GM18907 (cell line): ENCODE results near the gene NUP88.

Source experiments
- ATAC-seq: cut with Tn5 transposase; IDR thresholded peaks from one replicate; pipeline ENCODE4 v1.9.1; 2021; ENCODE audit warnings: mild to moderate bottlenecking, moderate library complexity; ENCODE audit not compliant: unreplicated experiment

The NUP88 gene

DNA sequence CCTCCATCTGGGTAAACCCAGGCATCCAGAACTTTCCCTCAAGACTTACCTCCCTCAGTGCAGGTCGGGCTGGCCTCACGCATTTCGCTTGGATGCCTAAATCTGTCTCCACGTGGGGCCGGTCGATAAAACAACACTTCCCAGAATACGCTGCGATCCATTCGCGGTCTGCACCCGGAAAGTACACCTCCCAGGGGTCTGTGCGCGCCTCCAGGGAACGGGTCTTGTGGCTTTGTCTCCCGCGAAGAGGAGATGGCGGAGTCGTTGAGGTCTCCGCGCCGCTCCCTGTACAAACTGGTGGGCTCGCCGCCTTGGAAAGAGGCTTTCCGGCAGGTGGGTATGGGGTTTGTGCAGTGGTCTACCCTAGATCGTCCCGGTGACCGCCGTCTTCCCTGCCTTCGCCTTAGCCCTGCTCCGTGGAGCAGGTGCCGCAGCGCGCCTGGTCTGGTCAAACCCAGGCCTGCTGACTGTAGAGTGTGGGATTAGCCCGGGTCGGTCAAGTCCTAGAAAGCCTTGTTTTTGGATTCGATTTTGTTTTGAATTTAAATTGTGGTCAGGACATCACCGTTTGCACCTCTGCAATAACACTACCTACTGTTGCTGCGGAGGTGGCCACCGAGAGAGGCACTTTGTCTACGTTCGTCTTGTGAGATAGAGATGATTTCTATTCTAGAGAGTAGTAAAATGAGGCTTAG, 644 bp upstream of the NUP88 start, which contains the start of gene RPAIN:
Gene RPAIN (plus strand): TSS at position 224 of the 695 bp plus-strand sequence. CDS start 29 bp downstream, at position 253.
- ATAC-seq, result peak; percentile 67

DNA sequence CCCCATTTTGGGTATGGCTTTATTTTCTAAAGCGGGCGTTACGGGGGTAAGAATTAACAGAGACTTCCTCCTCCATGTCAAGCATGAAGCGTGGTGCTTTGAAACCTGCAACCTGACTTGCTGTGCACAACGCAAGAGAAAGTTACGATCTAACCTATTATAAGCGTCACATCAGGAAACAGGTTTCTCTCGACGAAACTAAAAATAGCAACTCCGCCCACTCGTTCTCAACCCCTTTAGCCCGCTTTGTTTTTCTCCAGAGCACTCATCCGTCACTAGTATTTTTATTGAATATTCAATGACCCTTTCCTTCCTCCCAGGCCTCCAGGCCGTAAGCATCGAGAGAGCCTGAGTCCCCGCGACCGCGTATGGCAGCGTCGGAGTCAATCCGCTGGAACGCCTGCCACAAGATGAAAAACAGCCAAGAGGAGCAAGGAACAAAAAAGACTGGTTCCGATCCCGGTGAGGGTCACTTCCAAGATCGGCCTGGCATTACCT, 555 bp downstream of the NUP88 start:
- ATAC-seq, result peak; percentile 28

DNA sequence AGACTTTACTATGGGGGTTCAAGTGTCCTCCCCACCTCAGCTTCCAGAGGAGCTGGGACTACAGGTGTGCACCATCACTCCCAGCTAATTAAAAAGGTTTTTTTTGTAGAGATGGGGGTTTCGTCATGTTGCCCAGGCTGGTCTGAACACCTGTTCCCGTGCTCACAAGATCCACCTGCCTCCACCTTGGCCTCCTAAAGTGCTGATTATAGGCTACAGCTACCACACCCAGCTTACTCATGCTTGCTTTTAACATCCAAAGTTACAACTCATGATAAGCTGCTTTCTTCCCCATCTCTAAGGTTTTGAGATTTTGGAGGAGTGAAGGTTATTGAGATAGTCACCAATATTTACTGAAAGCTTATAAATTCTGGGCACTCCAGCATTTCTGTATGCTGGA, 2.6 kb downstream of the NUP88 start:
- ATAC-seq, result no peak

DNA sequence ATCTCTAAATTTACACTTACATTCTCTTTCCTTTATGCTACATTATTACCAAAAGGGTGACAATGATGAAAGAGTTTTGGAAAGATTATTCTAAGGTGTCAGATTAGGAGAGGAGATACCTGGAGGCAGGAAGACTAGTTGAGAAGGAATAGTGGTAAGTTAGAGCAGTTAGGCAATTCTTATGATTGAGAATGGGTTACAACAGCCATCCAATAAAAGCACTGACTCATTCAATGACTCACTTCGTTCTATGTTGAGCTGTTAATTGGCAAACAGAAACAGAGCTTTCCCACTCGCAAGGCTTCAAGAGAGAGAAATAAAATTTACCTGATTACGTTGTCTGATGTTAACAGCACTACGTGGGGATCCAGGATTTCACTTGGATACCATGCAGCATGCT, 5.8 kb downstream of the NUP88 start:
- no peak for ATAC-seq

DNA sequence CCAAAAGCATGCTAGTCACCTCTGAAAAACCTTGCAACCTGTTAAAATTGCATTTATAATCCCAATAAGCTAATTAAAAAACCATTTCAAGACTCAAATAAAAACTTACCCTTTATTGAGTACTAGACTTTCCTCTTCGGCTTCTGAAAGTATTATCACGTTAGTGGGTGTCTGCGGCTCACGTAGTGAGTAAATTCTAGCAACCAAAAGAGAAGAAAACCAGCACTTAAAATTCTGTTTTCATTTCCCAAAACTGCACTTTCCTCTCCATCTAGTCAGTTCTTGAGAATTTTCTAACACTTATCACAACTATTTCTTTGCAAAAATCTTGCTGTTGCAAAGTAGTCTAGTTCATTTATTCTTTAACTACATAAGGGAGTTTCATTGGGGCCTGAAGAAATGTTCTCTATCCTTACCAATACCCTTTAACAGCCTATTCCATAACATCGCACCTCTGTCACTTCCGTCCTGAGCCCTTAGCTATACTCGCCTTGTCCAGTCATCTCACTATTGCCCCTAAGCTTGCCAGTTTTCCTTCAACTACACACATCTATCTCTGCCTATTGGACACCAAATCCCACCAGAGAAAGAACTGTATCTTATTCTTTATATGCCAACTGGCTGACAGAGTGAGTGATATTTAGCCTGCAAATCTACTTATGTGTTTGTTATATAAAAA, 8.7 kb downstream of the NUP88 start:
- no peak for ATAC-seq

DNA sequence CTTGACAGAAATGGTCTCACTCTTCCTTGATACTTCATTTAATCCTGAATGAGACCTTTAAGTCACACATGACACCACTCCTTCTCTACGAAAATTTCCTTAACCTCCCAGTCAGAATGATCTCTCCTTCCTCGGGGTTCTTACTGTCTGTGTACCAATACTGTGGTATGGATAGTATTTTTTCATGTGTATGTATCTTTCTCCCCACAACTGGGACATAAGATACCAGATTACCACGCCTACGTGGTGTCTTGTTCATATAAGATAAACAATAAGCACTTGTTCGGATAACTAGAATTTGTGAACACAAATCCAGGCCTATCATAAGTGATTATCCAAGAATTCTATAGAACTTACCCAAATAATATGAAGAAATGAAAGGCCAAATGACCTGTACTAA, 11.3 kb downstream of the NUP88 start:
- ATAC-seq, result no peak

DNA sequence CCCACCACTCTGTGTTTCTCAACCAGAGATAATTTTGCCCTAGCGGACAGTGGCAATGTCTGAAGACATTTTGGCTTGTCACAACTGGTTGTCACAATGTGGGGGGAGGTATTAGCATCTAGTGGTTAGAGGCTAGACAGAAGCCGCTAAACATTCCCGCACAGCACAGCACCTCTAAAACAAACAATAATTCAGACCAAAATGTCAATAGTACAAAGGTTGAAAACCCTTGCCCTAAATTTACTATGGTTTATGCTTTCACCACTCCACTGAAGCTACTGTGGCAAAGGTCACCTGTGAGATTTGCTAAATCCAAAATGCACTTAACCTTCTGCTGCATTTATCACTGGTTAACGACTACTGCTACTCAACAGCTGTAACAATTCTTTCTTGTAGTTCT, 14.1 kb downstream of the NUP88 start:
- no peak for ATAC-seq

DNA sequence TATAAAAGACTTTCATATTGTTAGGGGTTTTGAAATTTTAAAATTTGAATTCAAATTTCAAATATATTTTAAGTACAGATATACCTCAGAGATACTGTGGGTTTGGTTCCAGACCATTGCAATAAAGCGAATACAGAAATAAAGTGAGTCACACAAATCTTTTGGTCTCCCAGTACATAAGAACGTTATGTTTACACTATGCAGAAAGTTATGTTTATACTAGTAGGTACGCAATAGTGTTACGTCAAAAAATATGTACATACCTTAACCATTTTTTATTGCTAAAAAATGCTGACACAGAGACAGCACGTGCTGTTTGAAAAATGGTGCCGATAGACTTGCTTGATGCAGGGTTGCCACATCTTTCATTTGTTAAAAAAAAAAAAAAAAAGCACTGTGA, 19.7 kb downstream of the NUP88 start:
- ATAC-seq, result no peak

DNA sequence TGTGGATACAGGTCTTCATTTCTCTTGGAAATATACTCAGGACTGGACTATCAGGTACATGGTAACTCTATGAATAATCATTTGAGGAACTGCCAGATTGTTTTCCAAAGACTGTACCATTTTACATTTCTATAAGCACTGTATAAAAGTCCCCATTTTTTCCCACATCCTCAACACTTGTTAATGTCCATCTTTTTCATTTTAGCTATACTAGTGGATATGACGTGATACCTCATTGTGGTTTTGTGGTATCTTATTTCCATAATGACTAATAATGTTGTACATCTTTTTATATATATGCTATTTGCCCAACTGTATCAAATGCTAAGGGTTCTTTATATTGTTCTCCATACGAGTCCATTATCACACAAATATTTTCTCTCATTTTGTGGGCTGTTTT, 22.9 kb downstream of the NUP88 start:
- no peak for ATAC-seq

DNA sequence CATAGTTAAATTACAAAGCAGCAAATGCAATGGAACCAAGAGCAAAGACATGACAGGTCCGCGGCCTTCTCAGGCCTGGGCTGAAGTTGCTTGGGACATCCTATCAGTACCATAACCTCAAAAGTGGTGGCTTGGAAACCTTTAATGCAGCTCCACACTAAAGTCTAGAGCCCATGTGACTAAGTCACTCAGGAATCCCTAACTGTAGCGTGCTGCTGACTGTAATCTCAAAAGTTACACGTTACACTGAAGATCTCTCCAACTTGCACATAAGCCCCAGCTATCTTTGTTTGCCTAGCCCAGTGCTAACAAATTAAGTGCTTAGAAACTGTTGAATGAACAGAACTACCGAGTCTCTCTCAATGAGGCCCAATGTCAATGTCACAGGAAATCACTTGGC, 27.8 kb downstream of the NUP88 start:
- ATAC-seq, result no peak

DNA sequence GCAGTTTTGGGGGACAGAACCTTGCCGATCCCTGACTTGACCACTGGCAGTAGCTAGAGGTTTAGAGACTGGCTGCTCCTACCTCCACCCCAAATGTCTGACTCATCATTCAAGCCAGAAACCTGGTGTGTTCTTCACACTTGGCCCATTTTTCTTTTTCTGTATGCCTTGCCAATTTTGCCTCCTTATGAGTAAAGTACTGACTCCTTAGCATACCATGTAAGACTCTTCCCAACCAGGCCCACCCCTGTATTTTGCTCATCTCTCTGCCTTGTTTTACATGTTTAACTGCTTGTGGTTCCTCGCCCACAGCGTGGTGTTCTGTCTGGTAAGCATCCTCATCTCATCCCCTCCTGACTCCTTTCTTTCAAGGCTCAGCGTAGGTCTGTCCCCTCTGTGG, 37.9 kb downstream of the NUP88 start:
- ATAC-seq, result no peak

DNA sequence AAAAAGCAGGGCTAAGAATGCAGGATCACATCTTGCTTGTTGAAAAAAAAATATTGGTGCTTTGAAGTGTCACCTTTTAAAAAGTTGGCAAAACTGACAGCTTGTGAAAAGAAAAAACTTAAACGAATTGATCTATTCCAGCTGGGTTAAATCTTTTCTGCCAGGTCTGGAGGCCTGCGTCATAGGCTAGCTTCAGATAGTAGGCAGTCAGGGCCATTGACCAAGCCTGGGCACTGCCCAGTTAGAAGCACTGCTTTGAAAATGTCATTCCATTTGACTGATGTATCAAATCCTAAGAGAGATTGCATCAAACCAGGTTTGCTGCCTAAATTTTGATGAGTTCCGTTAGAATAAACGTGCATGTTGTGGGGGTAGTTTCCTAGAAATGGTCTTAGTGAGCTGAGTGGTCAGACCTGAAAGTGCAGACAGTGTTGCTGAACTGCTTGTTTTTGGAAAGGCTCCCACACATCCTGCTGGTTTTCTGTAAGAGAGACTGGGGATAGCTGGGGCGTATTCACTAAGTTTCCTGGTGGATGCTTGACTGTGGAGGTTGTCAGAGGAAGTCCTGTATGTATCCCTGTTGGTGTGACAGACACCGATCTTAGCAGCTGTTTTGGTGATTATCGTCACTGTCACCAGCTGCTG, 38.8 kb downstream of the NUP88 start:
- no peak for ATAC-seq

DNA sequence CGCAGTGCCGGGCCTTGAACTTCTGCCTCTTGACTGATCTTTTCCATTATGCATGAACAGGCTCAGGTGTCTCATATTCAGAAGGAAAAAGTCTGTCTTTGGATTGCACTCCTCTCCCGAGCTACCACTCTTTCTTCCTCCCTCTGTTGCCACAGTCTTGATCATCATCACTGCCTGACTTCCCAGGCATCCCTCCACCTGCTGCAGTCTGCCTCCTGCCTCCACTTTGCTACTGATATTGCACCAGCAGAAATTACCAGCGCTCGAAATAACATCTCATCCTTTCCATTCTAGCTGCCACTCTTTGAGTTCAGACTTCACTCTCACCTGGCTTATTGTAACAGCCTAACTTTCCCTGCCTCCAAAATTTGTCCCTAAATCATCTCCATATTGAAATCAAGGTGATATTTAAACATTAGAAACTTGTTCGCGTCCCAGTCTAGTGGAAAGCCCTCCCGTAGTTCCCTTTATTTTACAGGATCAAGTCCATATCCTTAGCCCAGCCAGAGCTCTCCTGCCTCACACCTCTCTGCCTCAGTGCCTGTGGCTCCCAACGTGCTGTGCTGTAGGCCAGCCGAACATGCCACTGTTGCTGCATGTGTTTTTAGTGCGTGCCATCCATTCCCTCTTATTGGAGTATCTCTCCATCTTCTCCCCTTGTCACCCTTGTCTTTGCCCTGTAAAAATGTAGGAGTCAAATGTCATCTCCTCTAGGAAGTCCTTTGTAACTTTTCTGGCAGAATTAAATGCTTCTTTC, 39.9 kb downstream of the NUP88 start:
- ATAC-seq, result no peak

DNA sequence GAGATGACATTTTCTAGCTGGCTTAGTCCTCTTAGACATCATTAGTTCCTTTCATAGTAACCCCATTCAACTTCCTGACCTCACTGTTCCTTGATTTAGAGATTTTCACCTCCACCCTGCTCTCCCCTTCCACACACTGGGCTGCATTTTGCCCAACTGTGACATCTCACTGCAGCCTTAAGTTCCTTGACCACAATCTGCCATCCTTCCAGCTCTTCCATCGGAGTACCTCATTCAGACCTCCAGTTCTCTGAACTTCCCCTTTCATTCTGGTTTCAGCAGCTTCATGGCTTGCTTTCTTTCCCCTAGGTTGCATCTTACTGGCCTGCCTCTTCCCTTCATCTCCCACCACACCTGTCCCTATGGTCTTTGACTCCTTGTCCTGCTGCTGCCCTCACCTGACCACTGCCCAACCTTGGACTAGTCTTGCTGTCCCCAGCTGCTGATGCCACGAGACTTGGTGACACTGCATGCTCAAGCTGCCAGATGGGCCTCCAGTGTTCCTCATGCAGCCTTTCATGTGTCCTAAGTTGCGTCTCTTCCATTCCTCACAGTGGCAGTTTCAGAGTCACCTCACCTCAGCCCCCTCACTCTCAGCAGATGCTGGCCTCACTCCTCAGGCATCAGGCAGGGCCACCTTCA, 40.8 kb downstream of the NUP88 start:
- ATAC-seq, result no peak

DNA sequence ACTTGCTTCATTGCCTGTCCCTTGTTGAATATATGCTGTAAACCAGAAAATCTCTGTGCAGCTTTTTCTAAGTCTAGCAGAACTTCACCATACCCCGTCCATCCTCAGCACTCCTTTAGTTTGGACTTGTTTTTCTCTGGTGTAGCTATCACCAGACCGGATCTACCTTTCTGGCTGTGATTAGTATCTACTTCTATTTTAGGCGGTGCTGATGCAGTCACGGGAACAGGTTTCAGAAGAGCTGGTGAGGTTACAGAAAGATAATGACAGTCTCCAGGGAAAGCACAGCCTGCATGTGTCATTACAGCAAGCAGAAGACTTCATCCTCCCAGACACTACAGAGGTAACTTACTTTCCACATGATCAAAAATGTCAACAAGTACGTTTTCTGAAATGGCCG, 46.4 kb downstream of the NUP88 start:
- peak; percentile 56 for ATAC-seq

DNA sequence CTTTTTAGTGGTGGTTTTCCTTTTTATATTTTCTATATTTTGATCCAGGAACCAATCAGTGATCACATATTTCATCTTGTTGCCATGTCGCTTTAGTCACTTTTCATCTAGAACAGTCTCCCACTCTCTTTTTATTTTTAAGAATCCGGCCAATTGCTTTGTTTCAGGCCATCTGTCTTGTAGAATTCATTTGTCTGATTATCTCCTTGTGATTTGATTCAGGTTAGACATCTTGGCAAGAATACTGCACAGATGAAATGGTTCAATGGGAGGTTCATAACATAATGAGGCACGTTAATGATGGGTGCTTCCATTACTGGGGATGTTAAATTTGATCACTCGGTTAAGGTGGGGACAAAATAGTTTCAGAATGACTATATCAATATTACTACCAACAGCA, 49.1 kb downstream of the NUP88 start:
- no peak for ATAC-seq

DNA sequence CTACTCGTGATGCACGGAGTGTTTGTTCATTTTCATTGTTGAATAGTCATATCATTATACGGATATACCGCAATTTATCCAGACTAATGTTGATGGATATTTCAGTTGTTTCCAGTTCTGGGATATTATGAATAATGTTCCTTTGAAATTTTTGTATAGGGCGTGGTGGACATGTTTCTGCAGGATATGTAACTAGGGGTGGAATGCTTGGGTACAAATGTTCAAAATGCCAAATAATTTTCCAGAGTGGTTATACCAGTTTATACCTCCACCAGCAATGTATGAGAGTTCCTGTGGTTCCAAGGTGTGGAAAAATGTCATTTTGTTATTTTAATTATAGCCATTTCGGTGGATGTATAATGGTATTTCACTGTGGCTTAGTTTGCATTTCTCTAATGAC, 53.6 kb downstream of the NUP88 start:
- ATAC-seq, result no peak

DNA sequence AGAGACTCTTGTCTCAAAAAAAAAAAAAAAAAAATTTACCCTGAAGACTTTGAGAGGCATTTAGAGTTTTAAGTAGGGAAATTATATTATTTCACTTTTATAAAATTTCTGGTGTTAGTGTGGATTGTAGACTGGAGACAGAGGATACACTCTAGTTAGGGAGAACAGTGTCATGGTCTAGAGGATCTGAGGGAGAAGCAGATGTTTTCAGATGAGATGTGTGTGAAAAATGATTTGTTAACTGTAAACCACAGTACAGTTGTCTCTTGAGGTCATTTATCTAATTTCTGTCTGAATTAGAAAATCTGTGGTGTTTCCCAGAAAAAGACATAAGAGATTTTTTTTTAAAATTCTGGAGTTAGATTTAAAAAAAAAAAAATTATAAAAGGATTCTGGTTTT, 54.8 kb downstream of the NUP88 start:
- no peak for ATAC-seq

DNA sequence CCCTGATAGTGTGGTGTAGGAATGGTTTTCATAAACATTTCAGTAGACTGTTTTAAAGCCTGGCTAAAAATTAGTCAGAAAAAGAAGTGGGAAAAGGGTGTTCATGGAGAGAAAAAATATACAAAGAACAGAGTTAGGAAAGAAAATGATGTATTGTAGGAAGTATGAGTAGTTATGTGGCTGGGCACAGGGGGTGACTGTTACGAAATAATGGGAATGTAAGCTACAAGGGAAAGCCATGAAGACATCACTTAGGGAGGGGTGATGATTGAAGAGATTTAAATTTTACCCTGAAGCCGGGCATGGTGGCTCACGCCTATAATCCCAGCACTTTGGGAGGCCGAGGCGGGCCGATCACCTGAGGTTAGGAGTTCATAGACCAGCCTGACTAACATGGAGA, 55.3 kb downstream of the NUP88 start:
- no peak for ATAC-seq

DNA sequence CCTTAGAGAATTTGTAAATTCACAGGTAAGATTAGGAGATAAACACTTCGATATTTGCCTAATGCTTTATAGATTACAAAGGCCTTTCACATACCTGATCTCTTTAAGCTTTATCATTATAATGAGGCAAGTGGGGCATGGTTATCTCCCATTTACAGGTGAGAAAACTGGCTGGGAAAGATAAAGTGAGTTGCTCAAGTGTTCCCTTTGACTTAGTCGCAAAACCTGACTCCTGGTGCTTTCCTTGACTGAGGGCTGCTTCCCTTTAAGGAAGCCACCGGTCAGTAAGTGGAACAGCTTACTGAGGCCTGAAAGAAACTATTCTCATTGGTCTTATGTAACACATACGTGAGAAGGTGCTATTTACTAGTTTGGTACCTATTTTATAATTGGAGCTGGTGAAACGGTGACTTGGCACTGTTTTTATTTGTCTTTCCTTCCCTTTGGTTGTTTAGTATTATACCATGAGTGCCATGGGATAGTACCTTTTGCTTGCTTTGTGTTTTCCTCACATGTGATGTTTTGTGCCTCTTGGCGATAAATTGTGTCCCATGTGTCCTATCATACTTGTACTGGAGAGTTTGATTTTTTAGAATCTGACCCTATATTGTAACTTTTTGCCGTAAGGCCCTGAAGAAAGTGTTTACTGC, 57.2 kb downstream of the NUP88 start:
- no peak for ATAC-seq
